Large intestine (tissue), 3 donors: ENCODE data around the gene ZIC1. TPM values are rescaled to one million over a fixed set of nuclear protein-coding genes. Genes with fewer than 3 reads are reported as not detected.

Experiments used
- DNase-seq, 2 donors: peaks; one replicate each; pipeline versions ENCODE4 v3.0.0 to v3.0.0-alpha.2; 2013
- H3K27ac ChIP-seq: one replicate; pipeline ENCODE4 v1.5.1; 2013; ENCODE audit warnings: low read length
- H3K27me3 ChIP-seq: 2 replicates; pipeline ENCODE4 v1.6.1; 2013; ENCODE audit warnings: low read length; ENCODE audit not compliant: control insufficient read depth, insufficient read depth
- H3K36me3 ChIP-seq: 2 replicates; pipeline ENCODE4 v1.6.1; 2013; ENCODE audit warnings: low read length; ENCODE audit not compliant: control insufficient read depth, insufficient read depth
- H3K4me1 ChIP-seq: one replicate; pipeline ENCODE4 v1.6.1; 2013; ENCODE audit warnings: low read length; ENCODE audit not compliant: control insufficient read depth, insufficient read depth
- H3K4me3 ChIP-seq: one replicate; pipeline ENCODE4 v1.5.1; 2013; ENCODE audit warnings: low read length
- H3K9me3 ChIP-seq: one replicate; pipeline ENCODE4 v1.6.1; 2013; ENCODE audit warnings: mild to moderate bottlenecking, low read depth, low read length, moderate library complexity; ENCODE audit not compliant: control insufficient read depth
- WGBS: methylation state at CpG from one replicate; pipeline ENCODE4 v1.1.5; 2013; ENCODE audit warnings: low lambda C conversion rate; ENCODE audit not compliant: insufficient coverage; 5-methylcytosine and 5-hydroxymethylcytosine counted together
- polyA plus RNA-seq: library from polyadenylated mRNA; unstranded; fragments of 120-200 nt; gene quantifications from one replicate; pipeline ENCODE4 v1.2.1, GENCODE V29; 2013

ZIC1 gene
- polyA plus RNA-seq, 1 donor = 0.01 TPM

DNA sequence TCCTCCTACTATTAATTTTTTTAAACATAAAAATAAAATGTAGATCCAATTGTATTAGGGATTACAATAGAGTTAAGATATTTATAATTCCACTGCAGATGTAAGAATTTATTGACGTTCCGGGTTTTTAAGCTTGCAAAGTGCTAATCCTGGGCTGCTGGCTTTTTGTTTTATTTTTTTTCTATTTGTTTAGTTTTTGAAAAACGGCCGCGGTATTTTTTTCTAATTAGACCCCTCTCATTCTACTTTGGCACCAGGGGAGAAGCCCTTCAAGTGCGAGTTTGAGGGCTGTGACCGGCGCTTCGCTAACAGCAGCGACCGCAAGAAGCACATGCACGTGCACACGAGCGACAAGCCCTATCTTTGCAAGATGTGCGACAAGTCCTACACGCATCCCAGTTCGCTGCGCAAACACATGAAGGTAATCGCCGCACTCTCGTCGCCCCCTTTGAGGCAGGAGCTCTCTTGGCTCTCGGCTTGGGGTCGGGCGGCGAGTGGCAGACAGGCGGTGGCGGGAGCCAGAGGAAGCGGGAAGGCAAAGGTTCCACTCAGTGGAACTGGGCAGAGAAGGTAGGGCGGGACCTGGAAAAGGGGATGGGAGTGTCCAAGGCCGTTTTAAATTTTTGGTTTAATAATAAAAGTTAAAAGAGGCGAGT, 3.2 kb downstream of the ZIC1 start:
- peaks cover 7% of the 10 kb centered on the region for H3K4me1 ChIP-seq

DNA sequence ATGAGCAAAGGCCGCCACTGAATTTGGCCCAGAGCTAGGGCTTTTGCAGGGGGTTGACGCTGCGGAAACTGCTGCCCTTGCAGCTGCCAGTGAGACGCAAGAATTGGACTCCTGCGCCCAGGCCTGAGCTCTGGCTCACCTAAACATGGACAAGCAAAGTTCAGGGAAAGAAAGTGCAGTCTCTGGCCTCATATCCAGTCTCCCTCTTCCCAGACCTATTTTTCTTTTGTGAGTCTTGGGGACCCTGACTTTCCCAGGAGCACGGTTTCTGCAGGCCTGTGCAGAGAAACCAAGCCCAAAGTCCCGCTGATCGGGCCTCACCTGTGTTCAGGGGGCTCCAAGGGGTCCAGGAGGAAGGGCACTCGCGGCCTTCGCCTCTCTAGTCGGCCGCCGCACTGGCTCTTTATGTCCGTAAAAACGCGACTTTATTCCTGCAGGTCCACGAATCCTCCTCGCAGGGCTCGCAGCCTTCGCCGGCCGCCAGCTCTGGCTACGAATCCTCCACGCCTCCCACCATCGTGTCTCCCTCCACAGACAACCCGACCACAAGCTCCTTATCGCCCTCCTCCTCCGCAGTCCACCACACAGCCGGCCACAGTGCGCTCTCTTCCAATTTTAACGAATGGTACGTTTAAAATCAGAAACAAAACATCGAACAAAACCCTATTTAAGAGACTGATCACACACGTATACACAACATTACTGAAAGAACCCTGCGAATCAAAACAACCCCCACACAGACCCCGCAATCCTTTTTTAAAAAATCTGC, 3.9 kb downstream of the ZIC1 start:
- no peak overlapping the region for H3K4me3 ChIP-seq
- H3K27ac ChIP-seq = no peak overlapping the region
- 0% methylated on average over 1 of the region's 37 CpGs for WGBS
- peaks cover 7% of the 10 kb centered on the region for H3K4me1 ChIP-seq
- peaks cover 22% of the 10 kb centered on the region for H3K9me3 ChIP-seq
- no peak for DNase-seq
- H3K36me3 ChIP-seq = no peaks in the 10 kb centered on the region
- H3K27me3 ChIP-seq = peaks cover 93% of the 10 kb centered on the region

More for the DNA sequence above, 3.2 kb downstream of the ZIC1 start:
- no peak for DNase-seq
- H3K36me3 ChIP-seq = no peaks in the 10 kb centered on the region
- H3K27ac ChIP-seq = no peak overlapping the region
- H3K9me3 ChIP-seq = peaks cover 22% of the 10 kb centered on the region
- H3K27me3 ChIP-seq = peaks cover 94% of the 10 kb centered on the region
- H3K4me3 ChIP-seq = no peak overlapping the region
- 20% methylated on average over 1 of the region's 32 CpGs for WGBS

DNA sequence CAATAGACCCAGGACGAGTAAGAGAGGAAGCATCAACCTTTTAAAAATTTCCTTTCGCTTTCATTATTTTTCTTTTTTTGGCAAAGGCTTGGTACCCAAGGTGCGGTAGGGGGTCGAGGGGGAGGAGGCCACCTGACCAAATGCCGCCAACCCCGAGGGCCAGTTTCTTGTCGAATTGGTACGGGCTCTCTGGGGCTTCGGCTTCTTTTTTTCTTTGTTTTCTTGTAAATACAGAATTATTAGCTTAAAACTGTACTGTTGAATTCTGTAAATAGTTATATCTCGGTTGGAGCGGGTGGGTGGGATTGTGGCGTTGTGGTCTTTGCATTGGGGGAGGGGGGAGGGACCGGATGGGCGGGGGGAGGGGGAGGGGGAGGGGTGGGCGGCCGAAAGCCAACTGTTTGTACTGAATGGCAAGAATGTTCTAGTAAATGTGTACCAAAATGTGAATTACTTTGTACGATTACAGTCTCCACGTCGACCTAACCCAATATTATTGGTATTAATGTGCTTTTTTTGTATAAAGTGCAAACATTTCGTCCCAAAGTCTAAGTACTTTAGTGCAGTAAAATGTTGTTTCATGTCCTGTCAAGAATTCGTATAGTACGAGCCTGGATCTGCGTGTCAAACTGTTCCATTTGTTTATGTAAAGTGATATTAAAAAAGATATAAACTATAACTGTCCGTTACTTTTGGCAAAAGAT, 4.7 kb downstream of the ZIC1 start:
- Histone ChIP-seq H3K4me3 (no peak overlapping the region), H3K9me3 (peaks cover 22% of the 10 kb centered on the region), H3K27ac (no peak overlapping the region), H3K27me3 (peaks cover 93% of the 10 kb centered on the region), H3K36me3 (no peaks in the 10 kb centered on the region), H3K4me1 (peaks cover 5% of the 10 kb centered on the region)
- no peak for DNase-seq
- 0% methylated on average over 1 of the region's 24 CpGs for WGBS

DNA sequence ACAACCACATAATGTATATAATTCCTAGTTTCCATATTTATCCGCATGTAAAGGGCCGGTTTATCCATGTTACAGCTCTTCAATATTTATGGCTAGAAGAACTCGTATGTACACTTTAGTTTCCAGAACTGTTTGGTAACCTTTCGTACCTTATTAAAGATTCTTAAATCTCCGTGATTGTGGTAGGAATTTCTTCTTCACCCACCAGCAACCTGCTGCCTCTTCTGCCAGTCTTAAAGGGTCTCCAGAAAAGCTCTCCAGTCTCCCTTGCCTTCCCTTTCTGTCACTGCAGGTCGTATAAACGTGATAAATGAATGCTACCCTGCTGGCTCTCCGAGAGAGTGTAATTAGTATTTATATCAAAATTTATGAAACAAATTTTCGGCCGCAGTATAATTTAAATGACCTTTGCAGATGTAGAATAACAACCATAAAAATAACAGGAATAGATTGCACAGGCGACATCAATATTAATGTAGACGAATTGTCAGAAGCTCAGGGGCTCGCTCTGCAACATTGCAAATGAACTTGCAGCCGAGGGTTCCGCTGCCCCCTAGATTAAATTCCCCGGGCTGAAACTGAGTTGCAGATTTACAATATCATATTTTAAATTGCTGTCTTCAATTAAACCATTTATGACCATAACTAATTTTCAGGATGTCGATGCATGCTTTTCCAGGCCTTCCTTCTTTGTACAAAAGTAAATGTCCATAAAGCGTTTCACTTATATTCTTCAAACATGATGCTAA, 5.4 kb downstream of the ZIC1 start:
- Histone ChIP-seq H3K4me1 (peaks cover 11% of the 10 kb centered on the region), H3K9me3 (peaks cover 28% of the 10 kb centered on the region), H3K27me3 (peaks cover 93% of the 10 kb centered on the region), H3K36me3 (no peaks in the 10 kb centered on the region), H3K27ac (no peak overlapping the region), H3K4me3 (no peak overlapping the region)
- WGBS = 5% methylated on average over 5 of the region's 18 CpGs
- no peak for DNase-seq

DNA sequence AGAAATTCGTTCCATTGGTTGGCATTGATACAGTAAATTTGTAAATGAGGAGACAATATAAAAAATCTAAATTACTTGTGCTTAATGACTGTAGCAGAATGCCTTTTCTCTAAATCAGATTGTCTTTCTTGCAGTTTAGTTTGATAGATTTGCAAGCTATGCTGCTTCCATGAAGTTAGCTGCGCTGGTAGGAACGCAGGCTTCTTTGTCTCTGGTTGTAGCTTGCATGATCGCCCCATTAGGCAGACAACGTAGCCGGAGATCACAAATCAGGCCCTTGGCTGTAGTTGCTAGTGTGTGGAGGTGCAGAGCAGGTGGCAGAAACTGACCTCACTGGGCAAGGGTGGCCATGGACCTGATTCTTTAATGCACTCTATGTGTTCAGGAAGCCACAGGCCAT, 6.1 kb downstream of the ZIC1 start:
- Histone ChIP-seq H3K4me3 (no peak overlapping the region), H3K4me1 (peaks cover 13% of the 10 kb centered on the region), H3K36me3 (no peaks in the 10 kb centered on the region), H3K9me3 (peaks cover 23% of the 10 kb centered on the region), H3K27me3 (peaks cover 93% of the 10 kb centered on the region), H3K27ac (no peak overlapping the region)
- no peak for DNase-seq
- 0% methylated on average over 1 of the region's 6 CpGs for WGBS

DNA sequence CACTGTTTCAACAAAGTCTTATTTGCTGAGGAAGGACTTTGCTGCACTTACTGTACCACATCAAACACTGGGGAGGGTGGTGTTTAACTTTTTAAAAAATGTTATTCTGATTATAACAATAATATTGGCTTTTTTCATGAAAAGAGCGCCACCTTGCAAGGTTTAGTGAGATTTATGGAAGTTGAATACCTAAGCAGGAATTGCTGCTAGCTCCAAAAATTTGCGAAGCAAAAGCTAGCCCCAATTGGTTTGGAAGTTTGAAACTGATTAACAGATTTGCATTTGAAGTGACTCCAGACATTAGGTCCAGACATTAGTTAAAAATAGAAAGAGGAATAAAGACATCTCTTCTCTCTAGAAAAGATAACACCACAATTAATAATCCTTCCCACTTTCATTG, 6.7 kb downstream of the ZIC1 start:
- Histone ChIP-seq H3K9me3 (peaks cover 19% of the 10 kb centered on the region), H3K4me1 (peaks cover 13% of the 10 kb centered on the region), H3K36me3 (no peaks in the 10 kb centered on the region), H3K27me3 (peaks cover 93% of the 10 kb centered on the region), H3K4me3 (no peak overlapping the region), H3K27ac (no peak overlapping the region)
- WGBS = no CpG with 5 or more reads among the region's 2 CpGs
- DNase-seq = no peak

DNA sequence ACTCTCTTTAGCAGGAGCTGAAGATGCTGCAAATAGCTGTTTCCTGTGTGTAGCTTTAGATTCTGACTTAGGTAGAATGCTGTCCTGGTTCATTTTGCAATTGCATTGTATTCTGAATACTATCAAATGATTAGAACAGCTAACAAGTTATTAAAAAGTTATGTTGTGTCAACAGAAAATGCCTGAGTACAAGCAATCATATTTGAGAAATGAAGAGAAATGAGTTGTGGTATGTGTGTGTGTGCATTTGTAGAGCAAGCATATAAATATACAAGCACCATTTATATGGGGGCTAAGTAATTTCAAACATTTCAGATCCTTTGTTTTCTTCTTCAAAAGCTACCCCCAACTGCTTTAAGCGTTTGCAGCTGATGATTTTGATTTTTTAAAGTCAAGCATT, 7.8 kb downstream of the ZIC1 start:
- peaks cover 93% of the 10 kb centered on the region for H3K27me3 ChIP-seq

DNA sequence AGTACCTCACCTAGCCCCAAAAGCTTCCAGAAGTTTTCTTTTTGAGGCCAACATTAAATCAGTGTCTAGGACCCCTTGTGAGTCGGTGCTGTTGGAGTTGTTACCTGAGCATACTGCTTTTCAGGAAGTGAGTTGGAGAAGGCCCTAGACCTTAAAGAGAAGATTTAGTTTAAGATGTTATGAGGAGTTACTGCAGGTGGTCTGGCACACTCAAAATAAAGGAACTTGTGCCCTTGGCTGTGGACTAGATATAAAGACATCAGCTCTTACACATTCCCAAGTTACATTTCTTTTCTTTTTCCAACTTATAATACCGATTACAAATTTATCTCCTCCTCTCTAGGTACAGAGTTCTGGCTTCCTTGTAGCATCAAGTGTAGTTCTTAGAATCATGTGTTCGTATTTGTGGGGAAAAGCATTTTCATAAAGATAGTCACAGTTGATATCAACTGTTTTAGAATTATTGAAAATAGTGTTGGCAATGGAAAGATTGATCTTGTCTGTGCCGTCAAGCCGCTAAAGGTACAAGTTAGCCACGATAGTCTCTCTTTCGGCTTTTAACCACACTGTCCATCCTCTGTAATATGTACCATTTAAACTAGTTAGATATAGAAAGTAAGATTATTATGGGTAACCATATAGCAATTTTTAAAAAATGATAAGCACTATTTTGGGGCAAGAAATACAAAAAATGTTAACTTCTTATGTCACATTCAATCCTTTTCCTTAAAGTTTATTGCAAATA, 8.6 kb downstream of the ZIC1 start:
- peaks cover 22% of the 10 kb centered on the region for H3K9me3 ChIP-seq
- H3K27ac ChIP-seq = no peak overlapping the region
- peaks cover 93% of the 10 kb centered on the region for H3K27me3 ChIP-seq
- 30% methylated on average over 2 of the region's 7 CpGs for WGBS
- H3K36me3 ChIP-seq = no peaks in the 10 kb centered on the region
- H3K4me1 ChIP-seq = peaks cover 18% of the 10 kb centered on the region
- no peak for DNase-seq
- H3K4me3 ChIP-seq = no peak overlapping the region

More for the DNA sequence above, 7.8 kb downstream of the ZIC1 start:
- Histone ChIP-seq H3K4me3 (no peak overlapping the region), H3K4me1 (peaks cover 18% of the 10 kb centered on the region), H3K27ac (no peak overlapping the region), H3K9me3 (peaks cover 26% of the 10 kb centered on the region), H3K36me3 (no peaks in the 10 kb centered on the region)
- DNase-seq = no peak
- WGBS = 0% methylated on average over 1 of the region's 1 CpG

DNA sequence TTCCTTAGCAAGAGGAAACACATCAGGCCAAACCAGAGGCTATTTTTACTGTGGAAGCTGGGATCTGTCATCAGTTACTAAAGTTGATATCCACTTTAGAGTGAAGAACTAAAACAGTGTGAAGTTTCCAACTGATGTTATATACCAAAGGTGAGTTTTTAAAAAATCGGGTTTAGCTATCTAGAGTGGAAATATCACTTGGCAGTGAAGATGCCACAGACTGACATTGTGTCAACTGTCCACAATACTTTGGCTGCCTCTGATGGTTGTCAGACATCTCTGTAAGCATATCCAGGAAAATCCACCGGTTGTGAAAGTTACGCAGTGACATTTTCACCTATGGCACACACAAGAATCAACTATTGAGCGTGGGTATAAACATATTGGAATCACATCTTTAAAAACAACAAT, 9.2 kb downstream of the ZIC1 start:
- WGBS = no CpG with 5 or more reads among the region's 4 CpGs
- H3K27ac ChIP-seq = no peak overlapping the region
- H3K4me3 ChIP-seq = no peak overlapping the region
- no peaks in the 10 kb centered on the region for H3K36me3 ChIP-seq
- peaks cover 14% of the 10 kb centered on the region for H3K4me1 ChIP-seq
- peaks cover 19% of the 10 kb centered on the region for H3K9me3 ChIP-seq
- DNase-seq = no peak
- H3K27me3 ChIP-seq = peaks cover 93% of the 10 kb centered on the region
